H9 (cell line): ENCODE measurements around the gene WDR54. TPM values are rescaled to one million over a fixed set of nuclear protein-coding genes. Genes with fewer than 3 reads are reported as not detected.

Experiments
- DNase-seq: peaks from one replicate; pipeline ENCODE4 v3.0.0-alpha.2; 2017
- H2AFZ ChIP-seq: one replicate; pipeline ENCODE4 v1.6.1; 2013; ENCODE audit warnings: mild to moderate bottlenecking, low read length, control low read depth, moderate library complexity
- H2AK5ac ChIP-seq: 2 replicates; pipeline ENCODE4 v1.6.1; 2013; ENCODE audit warnings: low read length, control low read depth, mixed read lengths; ENCODE audit not compliant: insufficient read length
- H2BK120ac ChIP-seq: one replicate; pipeline ENCODE4 v1.6.1; 2013; ENCODE audit warnings: low read depth, mild to moderate bottlenecking, low read length, control low read depth, inconsistent platforms; ENCODE audit not compliant: poor library complexity, severe bottlenecking
- H2BK12ac ChIP-seq: 2 replicates; pipeline ENCODE4 v1.6.1; 2013; ENCODE audit warnings: low read length, control low read depth, mixed read lengths, low read depth; ENCODE audit not compliant: insufficient read length
- H2BK15ac ChIP-seq: 2 replicates; pipeline ENCODE4 v1.6.1; 2013; ENCODE audit warnings: low read depth, low read length, control low read depth
- H2BK20ac ChIP-seq: one replicate; pipeline ENCODE4 v1.6.1; 2013; ENCODE audit warnings: low read depth, mild to moderate bottlenecking, low read length, control low read depth, inconsistent platforms; ENCODE audit not compliant: poor library complexity, severe bottlenecking
- H2BK5ac ChIP-seq: 2 replicates; pipeline ENCODE4 v1.6.1; 2013; ENCODE audit warnings: low read length, control low read depth, mixed read lengths; ENCODE audit not compliant: insufficient read length
- H3K14ac ChIP-seq: 2 replicates; pipeline ENCODE4 v1.6.1; 2013; ENCODE audit warnings: low read length, control low read depth; ENCODE audit not compliant: insufficient read depth
- H3K18ac ChIP-seq: 2 replicates; pipeline ENCODE4 v1.6.1; 2013; ENCODE audit warnings: low read depth, mild to moderate bottlenecking, mixed read lengths, low read length, control low read depth; ENCODE audit not compliant: insufficient read length
- H3K23ac ChIP-seq: 2 replicates; pipeline ENCODE4 v1.6.1; 2013; ENCODE audit warnings: low read length, control low read depth, mixed read lengths, low read depth; ENCODE audit not compliant: insufficient read length
- H3K23me2 ChIP-seq: 2 replicates; pipeline ENCODE4 v1.6.1; 2013; ENCODE audit warnings: low read depth, mild to moderate bottlenecking, mixed read lengths, low read length, control low read depth; ENCODE audit not compliant: insufficient read length, poor library complexity, severe bottlenecking
- H3K27ac ChIP-seq: 2 replicates; pipeline ENCODE4 v1.5.1; 2013; ENCODE audit warnings: low read length, control low read depth, mixed read lengths, low read depth; ENCODE audit not compliant: insufficient read length
- H3K27me3 ChIP-seq: 2 replicates; pipeline ENCODE4 v1.6.1; 2013; ENCODE audit warnings: low read length, control low read depth, inconsistent platforms; ENCODE audit not compliant: insufficient read depth
- H3K4ac ChIP-seq: 2 replicates; pipeline ENCODE4 v1.6.1; 2013; ENCODE audit warnings: low read depth, mild to moderate bottlenecking, control low read depth, inconsistent platforms, low read length, moderate library complexity
- H3K4me1 ChIP-seq: 2 replicates; pipeline ENCODE4 v1.6.1; 2013; ENCODE audit warnings: low read length, control low read depth, inconsistent platforms; ENCODE audit not compliant: insufficient read depth
- H3K4me2 ChIP-seq: 2 replicates; pipeline ENCODE4 v1.6.1; 2013; ENCODE audit warnings: low read length, control low read depth, mixed read lengths; ENCODE audit not compliant: insufficient read length, insufficient read depth
- H3K56ac ChIP-seq: 2 replicates; pipeline ENCODE4 v1.6.1; 2013; ENCODE audit warnings: low read depth, mild to moderate bottlenecking, mixed read lengths, low read length, control low read depth; ENCODE audit not compliant: insufficient read length
- H3K79me1 ChIP-seq: 2 replicates; pipeline ENCODE4 v1.6.1; 2013; ENCODE audit warnings: low read depth, mild to moderate bottlenecking, moderate library complexity, low read length, control low read depth, inconsistent platforms; ENCODE audit not compliant: insufficient read depth, poor library complexity, severe bottlenecking
- H3K79me2 ChIP-seq: 2 replicates; pipeline ENCODE4 v1.6.1; 2013; ENCODE audit warnings: low read length, control low read depth, inconsistent platforms; ENCODE audit not compliant: insufficient read depth
- H3K9ac ChIP-seq: 2 replicates; pipeline ENCODE4 v1.6.1; 2013; ENCODE audit warnings: low read length, control low read depth, mixed read lengths; ENCODE audit not compliant: insufficient read length; ENCODE audit errors: extremely low read depth
- H3K9me3 ChIP-seq: one replicate; pipeline ENCODE4 v1.6.1; 2013; ENCODE audit warnings: low read depth, low read length, inconsistent platforms; ENCODE audit not compliant: control insufficient read depth
- H3T11ph ChIP-seq: one replicate; pipeline ENCODE4 v1.6.1; 2013; ENCODE audit warnings: mild to moderate bottlenecking, low read length, control low read depth, inconsistent platforms
- H4K20me1 ChIP-seq: one replicate; pipeline ENCODE4 v1.6.1; 2013; ENCODE audit not compliant: control insufficient read depth, insufficient read length, insufficient read depth
- H4K5ac ChIP-seq: 2 replicates; pipeline ENCODE4 v1.6.1; 2013; ENCODE audit warnings: low read depth, mild to moderate bottlenecking, mixed read lengths, low read length, control low read depth; ENCODE audit not compliant: insufficient read length
- H4K8ac ChIP-seq: replicated peaks from 2 replicates; pipeline ENCODE4 v1.6.1; 2013; ENCODE audit warnings: low read length, control low read depth, mixed read lengths, low read depth; ENCODE audit not compliant: insufficient read length
- H4K91ac ChIP-seq: 2 replicates; pipeline ENCODE4 v1.6.1; 2013; ENCODE audit warnings: low read depth, mild to moderate bottlenecking, moderate library complexity, mixed read lengths, low read length, control low read depth; ENCODE audit not compliant: insufficient read length
- H3K27ac Mint-ChIP-seq, 3 experiments: 2 replicates in 2 of 3; 3 replicates in 1 of 3; pipeline ENCODE4 v1.8.0; 2020 to 2021; ENCODE audit warnings: mixed read lengths in 3 of 3, mild to moderate bottlenecking in 1 of 3, moderate library complexity in 1 of 3
- H3K27me3 Mint-ChIP-seq: 2 replicates; pipeline ENCODE4 v1.8.0; 2021; ENCODE audit warnings: low read depth, mild to moderate bottlenecking, moderate library complexity, mixed read lengths
- H3K36me3 Mint-ChIP-seq, 3 experiments: 2 replicates in 2 of 3; 3 replicates in 1 of 3; pipeline ENCODE4 v1.8.0; 2020 to 2021; ENCODE audit warnings: low read depth in 3 of 3, mixed read lengths in 3 of 3; ENCODE audit not compliant: insufficient read depth in 1 of 3
- H3K4me1 Mint-ChIP-seq, 2 experiments: 2 replicates each; pipeline ENCODE4 v1.8.0; 2020; ENCODE audit warnings: mixed read lengths in 2 of 2
- H3K4me3 Mint-ChIP-seq, 2 experiments: 2 replicates in 1 of 2; 3 replicates in 1 of 2; pipeline ENCODE4 v1.8.0; 2020 to 2021; ENCODE audit warnings: mild to moderate bottlenecking in 2 of 2, mixed read lengths in 2 of 2, moderate library complexity in 1 of 2
- H3K9me3 Mint-ChIP-seq, 2 experiments: 2 replicates in 1 of 2; 3 replicates in 1 of 2; pipeline ENCODE4 v1.8.0; 2020; ENCODE audit warnings: mild to moderate bottlenecking in 2 of 2, mixed read lengths in 2 of 2, moderate library complexity in 1 of 2
- CTCF ChIP-seq: fragments of 200-600 bp; sonication (generic); conservative IDR thresholded peaks from 3 replicates; pipeline ENCODE4 v1.8.0; 2021; ENCODE audit warnings: antibody characterized with exemption, mild to moderate bottlenecking
- WGBS: extraction: QIAGEN DNeasy Blood & Tissue Kit; methylation state at CpG from one replicate; pipeline ENCODE4 v1.1.7; 2013; ENCODE audit warnings: missing lambda C conversion rate, low lambda C conversion rate, mixed read lengths; ENCODE audit not compliant: insufficient read length; ENCODE audit errors: extremely low coverage; 5-methylcytosine and 5-hydroxymethylcytosine counted together
- total RNA-seq: library from RNA; stranded (reverse); gene quantifications from 2 replicates; pipeline ENCODE4 v1.2.1, GENCODE V29; 2021

WDR54 gene
- total RNA-seq, 1 experiment from 2014 or later: 66.4 TPM

- H3K9me3 ChIP-seq: no peaks in the 10 kb centered on the region
- no peak overlapping the region for H2BK120ac ChIP-seq
- H2AK5ac ChIP-seq: no peak overlapping the region
- H3K18ac ChIP-seq: no peak overlapping the region
- H2BK5ac ChIP-seq: no peak overlapping the region
- H3K27ac ChIP-seq: no peak overlapping the region
- H3K14ac ChIP-seq: no peak overlapping the region
- H2BK12ac ChIP-seq: no peak overlapping the region
- H3T11ph ChIP-seq: no peak overlapping the region
- no peak overlapping the region for H4K91ac ChIP-seq
- H3K79me1 ChIP-seq: no peaks in the 10 kb centered on the region
- no peak overlapping the region for H3K9ac ChIP-seq
- H2BK15ac ChIP-seq: no peak overlapping the region
- no peaks in the 10 kb centered on the region for H3K27me3 ChIP-seq
- H2BK20ac ChIP-seq: no peak overlapping the region
- H3K23me2 ChIP-seq: no peaks in the 10 kb centered on the region
- H3K4me1 ChIP-seq: no peaks in the 10 kb centered on the region
- no peak overlapping the region; a peak in 1 of 7 replicates for H3K27ac Mint-ChIP-seq
- no peak overlapping the region for H3K56ac ChIP-seq
- no peaks in the 10 kb centered on the region; a peak in 1 of 5 replicates for H3K9me3 Mint-ChIP-seq
- no peaks in the 10 kb centered on the region; the same call in 1 of the 2 replicates for H3K27me3 Mint-ChIP-seq
- TF ChIP-seq CTCF: no peak
- DNase-seq: no peak
- H3K23ac ChIP-seq: no peak overlapping the region
- H4K8ac ChIP-seq: no peak overlapping the region
- H3K4me1 Mint-ChIP-seq: peaks cover 0 to 4% of the 10 kb centered on the region in 2 experiments; a peak in 1 of 4 replicates
- H3K4me3 Mint-ChIP-seq: no peak overlapping the region; a peak in 1 of 5 replicates
- H3K79me2 ChIP-seq: 0 out of 2 replicates have a peak, but pooled peaks cover 2% of the 10 kb centered on the region
- no peak overlapping the region for H3K4me2 ChIP-seq
- WGBS: no CpG with 5 or more reads among the region's 11 CpGs
- no peak overlapping the region for H3K4ac ChIP-seq
- no peak overlapping the region for H4K5ac ChIP-seq
- H2AFZ ChIP-seq: no peak overlapping the region
- no peaks in the 10 kb centered on the region for H4K20me1 ChIP-seq
- H3K36me3 Mint-ChIP-seq: peaks cover 38 to 88% (median 73%) of the 10 kb centered on the region in 3 experiments
Measured at GRCh38 chr2:74430502-74430901, 9.0 kb downstream of the WDR54 start.
